Thymus (tissue), 2 donors: ENCODE data around the gene PNLIP. TPM values are rescaled to one million over a fixed set of nuclear protein-coding genes. Genes with fewer than 3 reads are reported as not detected.

Experiments
- polyA plus RNA-seq: library from polyadenylated mRNA; stranded (reverse); fragments of 200-250 nt; gene quantifications from one replicate; pipeline ENCODE4 v1.2.3, GENCODE V29; 2013
- total RNA-seq: library from RNA; stranded (reverse); fragments of 120-200 nt; gene quantifications from one replicate; pipeline ENCODE4 v1.2.4, GENCODE V29; 2013
- donor health status: healthy.

The PNLIP gene
- total and polyA plus RNA-seq, 2 donors = 0.09 to 0.18 TPM

Other genes with a start within 250 kb of the PNLIP start
- 0.05 TPM for gene CCDC172, start 221.5 kb upstream of the PNLIP start, total RNA-seq
- gene CCDC172, start 221.5 kb upstream of the PNLIP start, polyA plus RNA-seq = 0.16 TPM
- not detected for gene PNLIPRP3, start 118.1 kb upstream of the PNLIP start, total RNA-seq
- gene PNLIPRP3, start 118.1 kb upstream of the PNLIP start, polyA plus RNA-seq = 0.23 TPM
- not detected for gene PNLIPRP1, start 45.0 kb downstream of the PNLIP start, total RNA-seq
- gene PNLIPRP1, start 45.0 kb downstream of the PNLIP start, polyA plus RNA-seq = 0.02 TPM
- gene PNLIPRP2, start 75.0 kb downstream of the PNLIP start, total RNA-seq = not detected
- gene PNLIPRP2, start 75.0 kb downstream of the PNLIP start, polyA plus RNA-seq = 0.25 TPM
- 1.7 TPM for gene HSPA12A, start 196.6 kb downstream of the PNLIP start, total RNA-seq
- gene HSPA12A, start 196.6 kb downstream of the PNLIP start, polyA plus RNA-seq = 4.4 TPM